H54 (cell line): Measurements from ENCODE around the gene DNAH12.

Experiments
- DNase-seq: peaks from one replicate; pipeline ENCODE4 v3.0.0; 2011; ENCODE audit warnings: low spot score, mixed read lengths; ENCODE audit not compliant: insufficient read length
- FAIRE-seq: peaks from 3 replicates; lab custom pipeline; 2011; peaks lifted over from hg19 to GRCh38; lab: Jason Lieb, UNC
- POLR2A ChIP-seq: IDR thresholded peaks from 2 replicates; pipeline ENCODE4 v1.6.1; 2011; ENCODE audit warnings: low read depth, mild to moderate bottlenecking, low read length

Gene DNAH12

DNA sequence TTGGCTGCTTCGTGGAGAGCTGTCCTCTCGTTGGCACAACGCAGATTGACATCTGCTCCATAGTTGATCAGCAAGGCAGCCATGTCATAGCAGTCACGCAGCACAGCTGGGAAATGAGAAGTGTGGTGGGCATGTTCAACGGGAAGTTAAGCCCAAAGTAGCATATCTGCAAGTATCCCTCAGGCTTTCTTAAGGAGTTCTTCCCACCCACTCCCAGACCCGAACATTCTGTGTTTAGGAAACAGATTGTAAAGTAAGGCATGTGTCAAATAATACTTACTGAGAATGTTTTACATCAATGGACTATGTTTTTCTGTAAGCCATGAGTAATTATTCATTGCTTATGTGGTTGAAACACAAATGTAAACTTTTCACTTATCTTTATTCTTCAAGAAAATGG is 260.8 kb downstream of the DNAH12 start:
- no peak for TF ChIP-seq POLR2A

DNA sequence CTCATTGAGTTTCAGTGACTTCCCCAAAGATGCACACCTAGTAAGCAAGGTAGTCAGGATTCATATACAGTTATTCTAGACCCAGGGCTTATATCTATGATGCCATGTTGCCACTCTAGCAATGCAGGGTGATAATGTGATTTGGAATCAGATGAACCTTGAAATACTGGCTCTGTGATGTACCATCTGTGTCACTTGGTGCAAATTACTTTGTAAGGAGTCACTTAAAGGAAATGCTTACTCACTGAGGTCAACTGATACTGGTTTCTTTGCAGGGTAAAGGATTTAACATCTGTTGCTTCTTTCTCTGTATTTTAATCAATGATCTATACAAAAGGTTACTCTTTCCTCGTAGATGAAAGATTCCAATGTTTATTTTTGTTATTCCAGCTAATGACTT is 262.4 kb downstream of the DNAH12 start:
- FAIRE-seq (peak; percentile 93), DNase-seq (peak; percentile 2)
- TF ChIP-seq POLR2A: no peak

More for the DNA sequence above, 260.8 kb downstream of the DNAH12 start:
- FAIRE-seq (no peak), DNase-seq (no peak)

DNA sequence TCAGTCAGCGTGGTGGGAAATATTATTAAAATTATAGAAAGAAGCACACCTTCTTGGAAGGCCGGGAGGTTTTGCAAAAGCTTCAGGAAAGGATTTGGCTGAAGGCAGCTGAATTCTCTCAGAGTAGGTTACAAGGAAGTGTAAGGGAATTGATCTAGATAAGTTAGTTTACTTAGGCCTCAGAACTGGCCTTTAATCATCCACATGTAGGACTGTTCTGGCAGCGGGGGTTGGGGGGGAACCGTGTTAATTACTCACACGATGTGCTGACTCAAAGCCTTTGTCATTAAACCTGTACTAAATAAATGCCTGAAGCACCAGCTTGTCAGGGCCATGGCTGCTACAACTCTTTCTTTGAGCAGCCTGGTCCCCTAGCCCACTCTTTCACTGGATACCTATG is 264.5 kb downstream of the DNAH12 start:
- TF ChIP-seq POLR2A: no peak
- no peak for FAIRE-seq
- no peak for DNase-seq

DNA sequence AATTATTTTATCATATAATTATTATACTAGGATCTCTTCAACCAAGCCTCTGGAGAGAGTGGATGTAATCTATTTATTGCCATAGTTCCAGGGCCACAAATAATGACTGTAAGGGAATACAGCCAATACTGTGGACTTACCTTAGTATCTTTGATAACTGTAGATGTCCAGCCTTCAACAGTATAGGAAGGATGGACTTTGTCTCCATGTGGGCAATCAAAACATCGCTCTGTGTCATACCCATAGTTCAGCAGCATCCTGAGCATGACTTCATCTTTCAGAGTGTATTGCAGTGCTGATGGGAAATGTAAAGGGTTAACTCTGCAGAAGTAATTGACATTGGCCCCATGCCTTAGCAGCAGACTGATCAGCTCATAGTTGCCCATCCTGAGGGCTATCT is 265.9 kb downstream of the DNAH12 start:
- DNase-seq (no peak), FAIRE-seq (peak; percentile 30)
- no peak for TF ChIP-seq POLR2A

DNA sequence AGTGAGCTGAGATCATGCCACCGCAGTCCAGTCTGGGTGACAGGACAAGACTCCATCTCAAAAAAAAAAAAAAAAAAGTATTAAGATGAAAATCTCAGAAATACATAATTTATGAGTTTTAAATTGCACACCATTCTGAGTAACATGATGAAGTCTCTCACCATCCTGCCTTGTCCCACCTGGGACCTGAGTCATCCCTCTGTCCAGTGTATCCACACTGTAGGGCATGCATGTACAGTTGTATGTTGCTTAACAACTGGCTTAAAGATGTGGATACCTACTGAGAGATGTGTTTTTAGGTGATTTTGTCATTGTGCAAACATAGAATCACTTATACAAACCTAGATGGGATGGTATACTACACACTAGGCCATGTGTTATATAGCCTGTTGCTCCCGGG is 268.8 kb downstream of the DNAH12 start:
- no peak for FAIRE-seq
- no peak for DNase-seq
- no peak for TF ChIP-seq POLR2A

- FAIRE-seq (no peak), DNase-seq (no peak)
- TF ChIP-seq POLR2A: no peak
These were observed 269.3 kb downstream of the DNAH12 start for GRCh38 chr3:57274845-57275244.

GRCh38 chr3:57268416-57268815 is 275.7 kb downstream of the DNAH12 start:
- DNase-seq (no peak), FAIRE-seq (no peak)
- TF ChIP-seq POLR2A: no peak

- no peak for FAIRE-seq
These were observed 282.2 kb downstream of the DNAH12 start for GRCh38 chr3:57261929-57262328.

DNA sequence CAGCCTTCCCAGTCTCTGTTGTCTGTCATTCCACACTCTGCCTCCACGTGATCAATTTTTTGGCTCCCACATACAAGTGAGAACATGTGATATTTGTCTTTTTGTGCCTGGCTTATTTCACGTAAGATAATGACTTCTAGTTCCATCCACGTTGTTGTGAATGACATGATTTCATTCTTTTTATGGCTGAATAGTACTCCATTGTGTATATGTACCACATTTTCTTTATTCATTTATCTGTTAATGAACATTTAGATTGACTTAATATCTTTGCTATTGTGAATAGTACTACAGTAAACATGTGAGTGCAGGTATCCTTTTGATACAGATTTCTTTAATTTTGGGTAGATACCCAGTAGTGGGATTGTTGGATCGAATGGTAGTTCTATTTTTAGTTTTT is 283.0 kb downstream of the DNAH12 start:
- TF ChIP-seq POLR2A: no peak
- DNase-seq: no peak
- no peak for FAIRE-seq

More at GRCh38 chr3:57261929-57262328, 282.2 kb downstream of the DNAH12 start:
- no peak for DNase-seq
- TF ChIP-seq POLR2A: no peak

DNA sequence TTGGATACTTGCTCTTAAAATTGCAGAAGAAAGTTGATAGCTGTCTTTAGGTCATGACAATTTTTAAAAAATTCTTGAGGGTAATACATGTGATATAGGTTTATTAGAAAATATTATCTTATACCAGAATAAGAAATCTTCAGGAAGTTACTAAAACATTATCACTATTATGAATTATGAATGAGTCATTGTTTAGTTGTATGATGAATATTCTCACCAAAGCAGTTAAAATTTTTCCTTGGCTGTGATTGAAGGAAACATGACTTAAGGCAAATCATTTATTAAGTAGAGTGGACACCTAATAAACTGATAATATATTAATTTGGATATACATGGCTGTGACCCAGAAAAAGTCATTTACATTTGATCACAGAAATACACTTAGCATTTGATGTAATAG is 286.5 kb downstream of the DNAH12 start:
- DNase-seq (no peak), FAIRE-seq (no peak)
- no peak for TF ChIP-seq POLR2A

GRCh38 chr3:57256844-57257243 is 287.3 kb downstream of the DNAH12 start:
- TF ChIP-seq POLR2A: no peak
- DNase-seq (no peak), FAIRE-seq (no peak)

DNA sequence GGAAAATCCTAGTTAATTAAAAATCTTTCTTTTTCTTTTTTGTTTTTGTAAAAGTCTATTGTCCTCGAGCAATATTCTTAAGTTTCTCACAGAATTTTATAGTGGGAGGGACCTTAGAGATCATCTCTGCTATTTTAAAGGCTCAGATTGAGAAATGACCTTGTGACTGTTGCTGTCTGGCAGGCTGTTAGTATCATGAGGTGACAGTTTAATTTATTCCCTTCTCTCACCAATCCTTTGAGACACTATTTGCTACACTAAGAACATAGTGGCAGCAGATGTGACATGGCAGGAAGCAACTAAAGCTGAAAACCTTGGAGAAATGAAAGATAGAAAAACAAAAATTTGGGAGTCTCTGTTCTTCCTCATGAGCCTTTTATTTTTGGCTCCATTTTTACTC is 291.7 kb downstream of the DNAH12 start:
- no peak for TF ChIP-seq POLR2A
- DNase-seq (no peak), FAIRE-seq (no peak)

DNA sequence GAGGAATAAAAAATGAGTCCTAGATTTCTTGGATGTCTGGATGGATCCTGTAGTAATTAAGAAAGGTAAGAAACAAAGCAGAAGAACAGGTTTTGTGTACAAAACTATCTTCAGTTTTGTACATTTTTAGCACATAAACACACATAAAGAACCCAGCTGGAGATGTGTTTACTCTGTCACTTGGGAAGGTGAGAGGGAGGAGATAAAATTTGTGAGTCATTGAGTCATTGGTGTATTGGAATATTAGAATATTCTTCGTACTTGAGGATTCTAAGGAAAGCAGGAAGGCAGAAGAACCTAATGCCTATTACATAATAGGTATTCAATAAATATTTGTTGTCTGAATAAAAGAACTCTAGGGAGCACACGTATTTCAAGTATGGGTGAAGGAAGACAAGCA is 299.2 kb downstream of the DNAH12 start:
- FAIRE-seq: no peak
- TF ChIP-seq POLR2A: no peak
- no peak for DNase-seq
